HG03469 (cell line): ENCODE results near the gene STPG2.

ENCODE experiments used
- ATAC-seq: cut with Tn5 transposase; IDR thresholded peaks from one replicate; pipeline ENCODE4 v1.9.1; 2021; ENCODE audit warnings: mild to moderate bottlenecking, moderate library complexity, moderate number of reproducible peaks; ENCODE audit not compliant: unreplicated experiment

The STPG2 gene

GRCh38 chr4:97548186-97548585, 595.1 kb downstream of the STPG2 start:
- ATAC-seq: no peak

DNA sequence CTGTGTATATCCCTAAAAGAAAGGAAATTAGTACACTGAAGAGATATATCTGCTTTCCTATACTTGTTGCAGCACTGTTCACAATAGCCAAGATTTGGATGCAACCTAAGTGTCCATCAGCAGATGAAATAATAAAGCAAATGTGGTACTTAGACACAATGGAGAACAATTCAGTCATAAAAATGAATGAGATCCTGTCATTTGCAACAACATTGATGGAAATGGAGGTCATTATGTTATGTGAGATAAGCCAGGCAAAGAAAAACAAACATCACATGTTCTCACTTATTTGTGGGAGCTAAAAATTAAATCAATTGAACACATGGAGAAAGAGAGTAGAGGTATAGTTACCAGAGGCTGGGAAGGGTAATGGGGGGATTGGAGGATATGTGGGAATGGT, 611.9 kb downstream of the STPG2 start:
- no peak for ATAC-seq

- ATAC-seq: no peak
These were observed 612.6 kb downstream of the STPG2 start for GRCh38 chr4:97530676-97531075.

DNA sequence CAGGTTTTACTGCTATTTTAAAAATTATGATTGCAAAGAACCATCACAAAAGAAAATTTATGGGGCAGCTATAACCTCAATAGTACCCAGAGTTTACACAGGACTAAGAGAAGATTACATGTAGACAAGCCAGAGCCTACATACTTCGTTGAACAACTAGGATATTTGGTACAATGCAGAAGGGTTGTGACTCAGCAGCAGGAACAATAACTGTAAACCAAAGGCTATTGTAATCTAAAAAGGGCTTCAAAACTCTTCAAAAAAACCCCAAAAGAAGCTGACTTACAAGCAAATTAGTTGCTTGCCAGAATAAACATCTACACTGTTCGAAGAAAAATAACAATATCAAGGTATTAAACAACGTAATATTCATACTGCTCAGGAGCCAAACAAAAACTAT, 618.0 kb downstream of the STPG2 start:
- ATAC-seq: no peak

DNA sequence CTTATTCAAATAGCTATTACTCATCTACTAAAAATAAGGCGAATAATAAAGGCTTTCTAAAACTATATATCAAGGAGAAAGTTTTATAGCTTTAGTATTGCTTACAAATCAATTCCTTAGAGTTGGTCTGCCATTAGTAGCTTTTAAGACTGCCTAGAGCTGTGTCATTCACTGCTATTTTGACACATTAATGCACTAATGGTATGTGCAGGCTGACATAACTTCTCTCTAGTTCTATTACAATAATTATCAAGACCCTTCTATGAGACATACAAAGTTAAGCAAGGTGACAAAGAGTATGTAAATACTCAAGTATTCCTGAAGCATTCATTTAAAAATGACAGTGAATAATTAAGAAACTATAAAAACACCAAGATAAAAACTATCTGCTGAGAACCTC, 625.3 kb downstream of the STPG2 start:
- no peak for ATAC-seq

- no peak for ATAC-seq
These were observed 629.4 kb downstream of the STPG2 start for GRCh38 chr4:97513917-97514316.
